Suprapubic skin (tissue), 4 donors: ENCODE measurements around the gene CKB. TPM values are rescaled to one million over a fixed set of nuclear protein-coding genes. Genes with fewer than 3 reads are reported as not detected.

Experiments used
- DNase-seq, 2 donors: peaks; one replicate each; pipeline ENCODE4 v3.0.0-alpha.2; 2019; ENCODE audit warnings: low spot score in 2 of 2
- H3K27ac ChIP-seq: fragments of 200-600 bp; sonication (generic); one replicate; pipeline ENCODE4 v1.5.1; 2019
- H3K27me3 ChIP-seq: fragments of 200-600 bp; sonication (generic); one replicate; pipeline ENCODE4 v1.5.1; 2019
- H3K36me3 ChIP-seq: fragments of 200-600 bp; sonication (generic); one replicate; pipeline ENCODE4 v1.5.1; 2019
- H3K4me1 ChIP-seq: fragments of 200-600 bp; sonication (generic); one replicate; pipeline ENCODE4 v1.5.1; 2019
- H3K4me3 ChIP-seq: fragments of 200-600 bp; sonication (generic); one replicate; pipeline ENCODE4 v1.5.1; 2019; ENCODE audit warnings: mild to moderate bottlenecking
- H3K9me3 ChIP-seq: fragments of 200-600 bp; sonication (generic); one replicate; pipeline ENCODE4 v1.5.1; 2019
- CTCF ChIP-seq, 2 donors: fragments of 200-600 bp in 1 of 2; fragments of 450-650 bp in 1 of 2; sonication (generic) in 1 of 2; IDR thresholded peaks; one replicate each; pipeline ENCODE4 v1.5.1; 2016 to 2019; ENCODE audit warnings: antibody characterized with exemption in 2 of 2, mild to moderate bottlenecking in 1 of 2, moderate library complexity in 1 of 2
- EP300 ChIP-seq: sonication (generic); formaldehyde crosslinking; IDR thresholded peaks from one replicate; pipeline ENCODE4 v1.6.1; 2017; ENCODE audit warnings: antibody characterized with exemption
- POLR2A ChIP-seq, 2 donors: fragments of 450-650 bp; IDR thresholded peaks; one replicate each; pipeline ENCODE4 v1.6.1; 2017; ENCODE audit warnings: antibody characterized with exemption in 2 of 2, mild to moderate bottlenecking in 2 of 2, moderate library complexity in 2 of 2
- POLR2AphosphoS5 ChIP-seq, 3 donors: sonication (generic); formaldehyde crosslinking; IDR thresholded peaks; one replicate each; pipeline ENCODE4 v1.6.1; 2017; ENCODE audit warnings: antibody characterized with exemption in 3 of 3
- WGBS: methylation state at CpG from one replicate; pipeline ENCODE4 v1.1.5; 2018; 5-methylcytosine and 5-hydroxymethylcytosine counted together
- total RNA-seq, 4 donors: library from RNA; depleted of rRNA; stranded (reverse); fragments of >200 nt; gene quantifications; one replicate each; pipeline ENCODE4 v1.1.0, GENCODE V29; 2016

Gene CKB
- total RNA-seq, 4 donors from 2014 or later = 107 to 172 (median 128) TPM

GRCh38 chr14:103499709-103500108, 22.9 kb downstream of the CKB start:
- H3K4me1 ChIP-seq = peaks cover 14% of the 10 kb centered on the region
- H3K9me3 ChIP-seq = no peaks in the 10 kb centered on the region
- 60% methylated on average over 10 of the region's 10 CpGs for WGBS
- no peak overlapping the region for H3K27ac ChIP-seq
- peaks cover 63% of the 10 kb centered on the region for H3K36me3 ChIP-seq
- no peak overlapping the region for H3K4me3 ChIP-seq
- peak; percentile 25 to 54 for DNase-seq
- no peaks in the 10 kb centered on the region for H3K27me3 ChIP-seq
- TF ChIP-seq EP300 = no peak
- no peak for TF ChIP-seq CTCF (IDR thresholded peaks at IDR 0.05)

- no peak for TF ChIP-seq EP300
- no peak for TF ChIP-seq CTCF (IDR thresholded peaks at IDR 0.05)
- no peak for TF ChIP-seq POLR2A (IDR thresholded peaks at IDR 0.05)
- TF ChIP-seq POLR2AphosphoS5 (IDR thresholded peaks at IDR 0.05) = no peak
- Histone ChIP-seq H3K36me3 (peaks cover 57% of the 10 kb centered on the region), H3K4me3 (no peak overlapping the region), H3K4me1 (peaks cover 22% of the 10 kb centered on the region), H3K27me3 (no peaks in the 10 kb centered on the region), H3K27ac (no peak overlapping the region), H3K9me3 (no peaks in the 10 kb centered on the region)
- DNase-seq = peak in 1 of 2 donors; percentile 17
- 37% methylated on average over 1 of the region's 1 CpG for WGBS
Observed at GRCh38 chr14:103496776-103497175, 25.9 kb downstream of the CKB start.

GRCh38 chr14:103495854-103496253, 26.8 kb downstream of the CKB start:
- 47% methylated on average over 2 of the region's 2 CpGs for WGBS
- peaks cover 54% of the 10 kb centered on the region for H3K36me3 ChIP-seq

GRCh38 chr14:103492156-103492925, 30.3 kb downstream of the CKB start:
- no peaks in the 10 kb centered on the region for H3K9me3 ChIP-seq
- H3K4me1 ChIP-seq = peaks cover 11% of the 10 kb centered on the region
- no peaks in the 10 kb centered on the region for H3K27me3 ChIP-seq
- H3K27ac ChIP-seq = peak overlapping the region; percentile 48
- TF ChIP-seq EP300 (no peak), POLR2A (IDR thresholded peaks at IDR 0.05) (no peak), POLR2AphosphoS5 (IDR thresholded peaks at IDR 0.05) (no peak), CTCF (IDR thresholded peaks at IDR 0.05) (no peak)
- DNase-seq = peak in 1 of 2 donors; percentile 56
- no peak overlapping the region for H3K4me3 ChIP-seq
- peaks cover 75% of the 10 kb centered on the region for H3K36me3 ChIP-seq
- 71% methylated on average over 6 of the region's 6 CpGs for WGBS

More at GRCh38 chr14:103495854-103496253, 26.8 kb downstream of the CKB start:
- no peaks in the 10 kb centered on the region for H3K9me3 ChIP-seq
- no peak overlapping the region for H3K4me3 ChIP-seq
- H3K4me1 ChIP-seq = peaks cover 22% of the 10 kb centered on the region
- no peaks in the 10 kb centered on the region for H3K27me3 ChIP-seq
- TF ChIP-seq EP300 = no peak
- TF ChIP-seq POLR2A (IDR thresholded peaks at IDR 0.05) = no peak
- TF ChIP-seq POLR2AphosphoS5 (IDR thresholded peaks at IDR 0.05) = no peak
- TF ChIP-seq CTCF (IDR thresholded peaks at IDR 0.05) = no peak
- H3K27ac ChIP-seq = no peak overlapping the region
- peak; percentile 35 for DNase-seq

- H3K27ac ChIP-seq = no peak overlapping the region
- peaks cover 77% of the 10 kb centered on the region for H3K36me3 ChIP-seq
- WGBS = 79% methylated on average over 10 of the region's 10 CpGs
- TF ChIP-seq EP300 (no peak), CTCF (IDR thresholded peaks at IDR 0.05) (no peak), POLR2AphosphoS5 (IDR thresholded peaks at IDR 0.05) (no peak), POLR2A (IDR thresholded peaks at IDR 0.05) (no peak)
- H3K4me3 ChIP-seq = no peak overlapping the region
- no peaks in the 10 kb centered on the region for H3K27me3 ChIP-seq
- no peaks in the 10 kb centered on the region for H3K9me3 ChIP-seq
- H3K4me1 ChIP-seq = peaks cover 11% of the 10 kb centered on the region
- DNase-seq = peak in 1 of 2 donors; percentile 44
Observed at GRCh38 chr14:103491691-103492090, 30.9 kb downstream of the CKB start.
